GM12878 (cell line): ENCODE measurements around the gene GRAPL. TPM values are rescaled to one million over a fixed set of nuclear protein-coding genes. Genes with fewer than 3 reads are reported as not detected.
"Not testable (repeated sequence)": the region's sequence is repeated elsewhere in the genome, so short reads cannot be mapped to it uniquely, and the experiment has no call there.

ENCODE experiments used
- ATAC-seq: fragments of 200-7000 bp; cut with Tn5 transposase; 3 replicates; pipeline ENCODE4 v1.9.1; 2020; ENCODE audit warnings: mild to moderate bottlenecking, moderate library complexity
- BruUV-seq: library from RNA; stranded (reverse); fragments of 400-500 nt; replicated peaks from 2 replicates; lab custom pipeline; 2021; lab: Mats Ljungman, UMichigan
- CTCF ChIA-PET: fragments of 300-600 bp; sonication (Branson Sonifier 250); formaldehyde crosslinking; extraction: SDS; loops from one replicate; lab custom pipeline; 2021; ENCODE audit warnings: inconsistent platforms; lab: Yijun Ruan, JAX
- POLR2A ChIA-PET: fragments of 350-600 bp; formaldehyde crosslinking; extraction: SDS; loops from one replicate; lab custom pipeline; 2021; ENCODE audit warnings: inconsistent platforms; lab: Charles Lee
- RAD21 ChIA-PET: fragments of 300-600 bp; sonication (Branson Sonifier 250); formaldehyde crosslinking; loops from one replicate; lab custom pipeline; 2023; ENCODE audit warnings: antibody characterized with exemption; ENCODE audit not compliant: unreplicated experiment; lab: Charles Lee
- SMC1A ChIA-PET: fragments of 300-600 bp; sonication (Branson Sonifier 250); formaldehyde crosslinking; loops from one replicate; lab custom pipeline; 2023; ENCODE audit not compliant: unreplicated experiment, uncharacterized antibody; lab: Charles Lee
- DNase-seq: peaks from one replicate; pipeline ENCODE4 v3.0.0-alpha.2; 2011; ENCODE audit warnings: low read depth, low spot score
- FAIRE-seq: peaks from 3 replicates; lab custom pipeline; 2011; peaks lifted over from hg19 to GRCh38; lab: Jason Lieb, UNC
- H2AFZ ChIP-seq: 2 replicates; pipeline ENCODE4 v1.6.0; 2011; ENCODE audit warnings: low read depth, low read length, control low read depth; ENCODE audit not compliant: control insufficient read depth
- H3K27ac ChIP-seq: 2 replicates; pipeline ENCODE4 v1.5.1; 2011; ENCODE audit warnings: control low read depth; ENCODE audit not compliant: control insufficient read depth, insufficient read depth
- H3K27me3 ChIP-seq, 2 experiments: replicated peaks in 1 of 2; 2 replicates each; pipeline versions ENCODE4 v1.6.0 to v1.6.1; 2011; ENCODE audit warnings: low read length in 1 of 2; ENCODE audit not compliant: control insufficient read depth in 2 of 2, insufficient read depth in 2 of 2
- H3K36me3 ChIP-seq, 2 experiments: 2 replicates each; pipeline ENCODE4 v1.5.1; 2011; ENCODE audit warnings: low read length in 1 of 2; ENCODE audit not compliant: control insufficient read depth in 2 of 2, insufficient read depth in 2 of 2
- H3K4me1 ChIP-seq: 2 replicates; pipeline ENCODE4 v1.6.1; 2011; ENCODE audit warnings: mild to moderate bottlenecking, low read length, moderate library complexity, mixed read lengths; ENCODE audit not compliant: control insufficient read depth, insufficient read depth
- H3K4me2 ChIP-seq: 2 replicates; pipeline ENCODE4 v1.6.0; 2011; ENCODE audit warnings: control low read depth; ENCODE audit not compliant: control insufficient read depth, insufficient read depth
- H3K4me3 ChIP-seq: fragments of 200-600 bp; sonication (generic); 2 replicates; pipeline ENCODE4 v1.5.1; 2016
- H3K79me2 ChIP-seq: 2 replicates; pipeline ENCODE4 v1.6.0; 2011; ENCODE audit warnings: low read length; ENCODE audit not compliant: control insufficient read depth, insufficient read depth
- H3K9ac ChIP-seq: 2 replicates; pipeline ENCODE4 v1.8.0; 2011; ENCODE audit warnings: low read length, control low read depth, mixed read lengths; ENCODE audit not compliant: control insufficient read depth, insufficient read depth
- H3K9me3 ChIP-seq: replicated peaks from 3 replicates; pipeline ENCODE4 v1.5.1; 2011; ENCODE audit warnings: mild to moderate bottlenecking, low read length; ENCODE audit not compliant: control insufficient read depth, insufficient read depth
- H4K20me1 ChIP-seq: 2 replicates; pipeline ENCODE4 v1.6.0; 2011; ENCODE audit not compliant: control insufficient read depth, insufficient read depth
- RAD21 ChIP-seq: IDR thresholded peaks from 2 replicates; pipeline ENCODE4 v1.6.1; 2011; ENCODE audit warnings: mild to moderate bottlenecking, low read depth, low read length, moderate library complexity; ENCODE audit not compliant: insufficient read depth
- WGBS: methylation state at CpG from one replicate; pipeline ENCODE4 v1.1.6; 2016; ENCODE audit warnings: low lambda C conversion rate; ENCODE audit not compliant: insufficient replicate concordance, insufficient coverage; ENCODE audit errors: missing lambda C conversion rate; 5-methylcytosine and 5-hydroxymethylcytosine counted together
- in situ Hi-C: fragments of 300-500 bp; cut with MboI; formaldehyde crosslinking; loops from 9 replicates; pipeline ENCODE4 v1.14.3; 2018; ENCODE audit warnings: mixed read lengths
- intact Hi-C: fragments of 100-400 bp; cut with micrococcal nuclease; formaldehyde crosslinking; loops from one replicate; pipeline ENCODE4 v1.14.2; 2022; ENCODE audit not compliant: unreplicated experiment
- polyA plus RNA-seq, 11 experiments: library from polyadenylated mRNA; depleted of rRNA in 4 of 11; unstranded in 6 of 11; stranded (reverse) in 5 of 11; fragments of >200 nt; fragmentation: Nextera tagmentation in 4 of 11; fragmentation: Illumina TruSeq in 1 of 11; extraction: Ambion mirVana in 4 of 11; extraction: Trizol in 1 of 11; gene quantifications; 1 replicate in 1 of 11; 2 replicates in 10 of 11; pipeline versions ENCODE4 v1.2.1 to v1.2.3, GENCODE V29; 2011 to 2016; ENCODE audit warnings: inconsistent platforms in 2 of 11, missing spikeins in 2 of 11, low read depth in 1 of 11
- total RNA-seq, 4 experiments: library from RNA; depleted of rRNA in 3 of 4; stranded (reverse); fragments of >200 nt in 3 of 4; fragmentation: Illumina TruSeq in 1 of 4; extraction: Trizol in 1 of 4; gene quantifications; 2 replicates each; pipeline versions ENCODE4 v1.2.1 to v1.2.3, GENCODE V29; 2013 to 2021
- TF ChIP-seq, protein P1 (sequence below), 3 experiments: IDR thresholded peaks in 2 of 3; conservative IDR thresholded peaks in 1 of 3; 2 replicates each; pipeline ENCODE4 v1.5.1; 2011; ENCODE audit warnings: low read depth in 3 of 3, low read length in 3 of 3, mild to moderate bottlenecking in 3 of 3, control low read depth in 2 of 3, moderate library complexity in 2 of 3, inconsistent platforms in 1 of 3, mixed read lengths in 1 of 3; ENCODE audit not compliant: control insufficient read depth in 2 of 3, insufficient read depth in 1 of 3; ENCODE audit errors: extremely low read depth in 1 of 3

The GRAPL gene
- total and polyA plus RNA-seq, 10 of the 15 experiments (the other 5 are each of a cell fraction or from before 2014, with no cell fraction given): 1.5 to 63.2 (median 14.4) TPM

DNA sequence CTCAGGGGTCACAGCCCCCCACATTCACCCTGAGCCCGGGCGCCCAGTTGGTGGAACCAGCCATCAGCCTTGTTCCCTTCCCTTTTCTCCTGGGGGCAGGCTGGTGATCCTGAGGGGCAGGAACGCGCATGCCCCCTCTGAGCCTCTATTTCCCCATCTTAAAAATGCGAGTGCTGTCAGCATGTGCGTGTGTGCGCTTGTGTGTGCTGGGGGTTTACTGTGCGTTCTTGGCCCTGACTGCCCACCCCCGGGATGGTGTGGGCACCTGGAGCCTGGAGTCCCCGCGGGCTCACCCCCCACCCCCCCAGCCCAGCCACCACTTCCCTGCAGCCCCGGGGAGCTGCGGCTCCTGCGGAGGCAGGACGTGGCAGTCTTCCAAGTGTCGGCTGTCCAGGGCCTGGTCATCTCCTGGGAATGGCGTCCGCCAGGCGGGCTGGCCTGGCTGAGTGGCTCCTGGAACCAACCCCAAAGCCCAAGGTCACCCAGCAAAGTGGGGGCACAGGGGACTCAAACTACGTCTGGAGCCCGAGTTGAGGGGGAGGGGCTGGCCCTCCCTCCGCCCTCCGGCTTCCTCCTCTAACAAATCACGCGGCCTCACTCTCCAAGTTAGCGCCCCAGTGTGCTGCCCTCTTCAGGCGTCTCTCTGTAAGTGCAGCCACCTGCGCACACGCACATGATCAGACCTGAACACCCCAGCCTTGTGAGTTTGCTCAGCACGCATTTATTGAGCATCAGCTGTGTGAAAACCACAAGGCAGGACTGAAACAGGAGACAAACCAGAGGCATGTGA is 14.2 kb downstream of the GRAPL start:
- DNase-seq: not testable (repeated sequence)

DNA sequence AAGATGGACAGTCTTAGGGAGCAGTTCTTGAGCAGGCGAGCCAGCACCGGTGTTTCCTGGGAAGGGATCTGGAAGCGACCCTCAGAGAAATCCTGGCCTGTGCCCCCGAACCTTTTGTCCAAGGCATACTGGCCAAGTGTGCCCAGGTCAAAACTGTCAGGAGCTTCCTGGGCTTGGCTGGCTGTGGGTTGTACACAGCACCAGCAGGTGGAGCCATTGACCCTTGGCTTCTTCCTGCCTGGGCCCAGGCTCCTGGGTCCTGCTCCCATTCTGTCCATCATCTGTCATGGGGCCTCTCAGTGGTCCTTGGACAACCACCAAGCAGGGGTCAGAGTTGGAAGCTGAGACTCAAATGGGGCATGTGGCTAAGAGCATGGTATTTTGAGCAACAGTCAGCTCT is 15.0 kb downstream of the GRAPL start:
- DNase-seq: not testable (repeated sequence)

More for the DNA sequence above, 14.2 kb downstream of the GRAPL start:
- POLR2A ChIA-PET, H3K9ac ChIP-seq, SMC1A ChIA-PET, in situ Hi-C loops, H3K4me1 ChIP-seq, RAD21 ChIA-PET, BruUV-seq, H3K4me2 ChIP-seq, H4K20me1 ChIP-seq, H3K4me3 ChIP-seq, CTCF ChIA-PET, H3K9me3 ChIP-seq, H3K27me3 ChIP-seq, intact Hi-C loops, H3K79me2 ChIP-seq, H3K36me3 ChIP-seq, H2AFZ ChIP-seq, H3K27ac ChIP-seq: not testable (repeated sequence)
- FAIRE-seq (peak; percentile 96), ATAC-seq (peak; percentile 79)
- WGBS: 54% methylated on average over 5 of the region's 30 CpGs

GRCh38 chr17:19143097-19143777 is 15.8 kb downstream of the GRAPL start:
- CTCF ChIA-PET, SMC1A ChIA-PET, POLR2A ChIA-PET, H3K4me2 ChIP-seq, H2AFZ ChIP-seq, H3K27me3 ChIP-seq, H4K20me1 ChIP-seq, H3K4me1 ChIP-seq, intact Hi-C loops, H3K27ac ChIP-seq, H3K4me3 ChIP-seq, H3K9ac ChIP-seq, ATAC-seq, RAD21 ChIA-PET, in situ Hi-C loops, DNase-seq, BruUV-seq, H3K36me3 ChIP-seq, H3K79me2 ChIP-seq, FAIRE-seq, H3K9me3 ChIP-seq: not testable (repeated sequence)
- 83% methylated on average over 2 of the region's 5 CpGs for WGBS

More for the DNA sequence above, 15.0 kb downstream of the GRAPL start:
- H3K9ac ChIP-seq, H3K79me2 ChIP-seq, H3K9me3 ChIP-seq, H2AFZ ChIP-seq, FAIRE-seq, in situ Hi-C loops, SMC1A ChIA-PET, H3K4me2 ChIP-seq, H3K27me3 ChIP-seq, BruUV-seq, H4K20me1 ChIP-seq, H3K36me3 ChIP-seq, CTCF ChIA-PET, POLR2A ChIA-PET, H3K4me1 ChIP-seq, H3K4me3 ChIP-seq, intact Hi-C loops, RAD21 ChIA-PET, H3K27ac ChIP-seq: not testable (repeated sequence)
- TF ChIP-seq, protein P1, sequence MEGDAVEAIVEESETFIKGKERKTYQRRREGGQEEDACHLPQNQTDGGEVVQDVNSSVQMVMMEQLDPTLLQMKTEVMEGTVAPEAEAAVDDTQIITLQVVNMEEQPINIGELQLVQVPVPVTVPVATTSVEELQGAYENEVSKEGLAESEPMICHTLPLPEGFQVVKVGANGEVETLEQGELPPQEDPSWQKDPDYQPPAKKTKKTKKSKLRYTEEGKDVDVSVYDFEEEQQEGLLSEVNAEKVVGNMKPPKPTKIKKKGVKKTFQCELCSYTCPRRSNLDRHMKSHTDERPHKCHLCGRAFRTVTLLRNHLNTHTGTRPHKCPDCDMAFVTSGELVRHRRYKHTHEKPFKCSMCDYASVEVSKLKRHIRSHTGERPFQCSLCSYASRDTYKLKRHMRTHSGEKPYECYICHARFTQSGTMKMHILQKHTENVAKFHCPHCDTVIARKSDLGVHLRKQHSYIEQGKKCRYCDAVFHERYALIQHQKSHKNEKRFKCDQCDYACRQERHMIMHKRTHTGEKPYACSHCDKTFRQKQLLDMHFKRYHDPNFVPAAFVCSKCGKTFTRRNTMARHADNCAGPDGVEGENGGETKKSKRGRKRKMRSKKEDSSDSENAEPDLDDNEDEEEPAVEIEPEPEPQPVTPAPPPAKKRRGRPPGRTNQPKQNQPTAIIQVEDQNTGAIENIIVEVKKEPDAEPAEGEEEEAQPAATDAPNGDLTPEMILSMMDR (IDR thresholded peaks at IDR 0.05 in 2 of 3, conservative IDR thresholded peaks at IDR 0.05 in 1 of 3; ENCODE audit: control insufficient read depth in 2 of 3, extremely low read depth in 1 of 3, insufficient read depth in 1 of 3, low read depth in 3 of 3, low read length in 3 of 3): peak in 1 of 3 experiments; percentile 25; a peak in 1 of 6 replicates
- 0 out of 2 replicates have a peak, but pooled peaks have one; percentile 22 for TF ChIP-seq RAD21
- peak; percentile 74 for ATAC-seq
- WGBS: no CpG with 5 or more reads among the region's 4 CpGs
